Muscle layer of colon (tissue), 2 donors: ENCODE measurements around the gene LAMA1.
A peak's percentile ranks its signal among the peaks of the same experiment; 100 is the strongest.

Experiments used
- H3K27ac ChIP-seq: one replicate; pipeline ENCODE4 v1.7.0; 2013; ENCODE audit warnings: low read depth, mild to moderate bottlenecking, low read length, moderate library complexity
- H3K27me3 ChIP-seq, 2 donors: one replicate each; pipeline ENCODE4 v1.7.0; 2013; ENCODE audit warnings: low read length in 2 of 2, mild to moderate bottlenecking in 2 of 2; ENCODE audit not compliant: insufficient read depth in 2 of 2, control insufficient read depth in 1 of 2
- H3K36me3 ChIP-seq: one replicate; pipeline ENCODE4 v1.7.0; 2013; ENCODE audit warnings: mild to moderate bottlenecking, low read length; ENCODE audit not compliant: insufficient read depth
- H3K4me1 ChIP-seq: one replicate; pipeline ENCODE4 v1.7.0; 2013; ENCODE audit warnings: mild to moderate bottlenecking, low read length; ENCODE audit not compliant: insufficient read depth
- H3K4me3 ChIP-seq, 2 donors: one replicate each; pipeline ENCODE4 v1.7.0; 2013; ENCODE audit warnings: low read length in 2 of 2, low read depth in 1 of 2, mild to moderate bottlenecking in 1 of 2, moderate library complexity in 1 of 2
- H3K9ac ChIP-seq: one replicate; pipeline ENCODE4 v1.7.0; 2013; ENCODE audit warnings: low read length
- H3K9me3 ChIP-seq: one replicate; pipeline ENCODE4 v1.7.0; 2013; ENCODE audit warnings: mild to moderate bottlenecking, low read length
- donor health status: abdominal sarcoma.
- donor health status: Adenocarcinoma of cecum.

LAMA1 gene

DNA sequence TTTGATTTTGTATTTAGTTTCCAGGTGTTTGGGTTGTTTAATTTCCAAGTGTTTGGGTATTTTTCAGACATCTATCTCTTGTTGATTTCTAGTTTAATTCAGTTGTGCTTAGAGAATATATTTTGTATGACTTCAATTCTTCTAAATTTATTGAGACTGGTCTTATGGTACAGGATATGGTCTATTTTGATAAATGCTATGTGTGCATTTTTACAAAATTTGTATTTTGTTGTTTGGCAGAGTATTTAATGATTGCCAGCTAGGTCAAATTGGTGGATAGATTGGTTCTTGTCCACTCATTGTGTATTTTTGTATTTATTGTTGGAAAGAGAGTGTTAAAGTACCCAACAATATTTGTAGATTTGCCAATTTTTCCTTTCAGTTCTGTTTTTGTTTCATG lies 23.7 kb upstream of the LAMA1 start:
- Histone ChIP-seq H3K4me3 (no peak overlapping the region), H3K27ac (no peak overlapping the region), H3K36me3 (no peaks in the 10 kb centered on the region), H3K27me3 (no peaks in the 10 kb centered on the region), H3K9me3 (no peaks in the 10 kb centered on the region), H3K9ac (no peak overlapping the region), H3K4me1 (no peaks in the 10 kb centered on the region)

DNA sequence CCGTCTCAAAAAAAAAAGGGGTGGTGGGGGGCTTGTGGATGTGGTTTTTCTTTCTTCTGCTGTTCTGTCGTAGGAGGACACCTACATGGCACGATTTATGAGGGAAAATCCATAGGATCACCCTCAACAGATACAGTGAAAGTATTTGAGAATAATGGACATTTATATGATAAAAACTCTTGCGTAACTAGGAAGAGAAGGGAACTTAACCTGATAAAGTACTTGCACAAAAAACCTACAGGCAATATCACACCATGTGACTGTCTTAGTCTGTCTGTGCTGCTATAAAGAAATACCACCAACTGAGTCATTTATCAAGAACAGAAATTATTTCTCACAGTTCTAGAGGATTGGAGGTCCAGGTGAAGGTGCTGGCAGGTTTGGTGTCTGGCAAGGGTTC lies 21.8 kb upstream of the LAMA1 start:
- Histone ChIP-seq H3K4me3 (no peak overlapping the region), H3K9ac (no peak overlapping the region), H3K27ac (no peak overlapping the region), H3K36me3 (no peaks in the 10 kb centered on the region), H3K9me3 (no peaks in the 10 kb centered on the region), H3K27me3 (no peaks in the 10 kb centered on the region), H3K4me1 (no peaks in the 10 kb centered on the region)

DNA sequence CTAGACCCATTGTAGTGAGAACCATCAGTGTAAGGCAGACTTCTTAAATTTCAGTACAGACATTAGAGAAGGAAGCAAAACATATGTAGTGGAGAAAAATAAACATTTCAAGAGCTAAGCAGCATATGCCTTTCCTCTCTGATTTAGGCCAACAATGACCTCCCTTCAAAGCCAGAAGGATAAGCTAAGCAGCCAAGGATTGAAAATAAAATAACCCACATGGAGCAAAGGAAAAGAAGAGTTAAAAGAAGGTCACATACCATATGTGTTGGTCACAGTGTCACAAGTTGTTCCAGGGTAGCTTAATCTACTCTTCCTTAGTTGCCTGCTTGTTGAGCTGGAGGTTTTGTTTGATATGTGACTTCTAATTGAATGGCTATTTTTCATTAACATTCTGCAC lies 15.6 kb upstream of the LAMA1 start:
- Histone ChIP-seq H3K27me3 (no peaks in the 10 kb centered on the region), H3K4me3 (no peak overlapping the region), H3K4me1 (no peaks in the 10 kb centered on the region), H3K36me3 (no peaks in the 10 kb centered on the region), H3K9me3 (no peaks in the 10 kb centered on the region), H3K27ac (no peak overlapping the region), H3K9ac (no peak overlapping the region)

DNA sequence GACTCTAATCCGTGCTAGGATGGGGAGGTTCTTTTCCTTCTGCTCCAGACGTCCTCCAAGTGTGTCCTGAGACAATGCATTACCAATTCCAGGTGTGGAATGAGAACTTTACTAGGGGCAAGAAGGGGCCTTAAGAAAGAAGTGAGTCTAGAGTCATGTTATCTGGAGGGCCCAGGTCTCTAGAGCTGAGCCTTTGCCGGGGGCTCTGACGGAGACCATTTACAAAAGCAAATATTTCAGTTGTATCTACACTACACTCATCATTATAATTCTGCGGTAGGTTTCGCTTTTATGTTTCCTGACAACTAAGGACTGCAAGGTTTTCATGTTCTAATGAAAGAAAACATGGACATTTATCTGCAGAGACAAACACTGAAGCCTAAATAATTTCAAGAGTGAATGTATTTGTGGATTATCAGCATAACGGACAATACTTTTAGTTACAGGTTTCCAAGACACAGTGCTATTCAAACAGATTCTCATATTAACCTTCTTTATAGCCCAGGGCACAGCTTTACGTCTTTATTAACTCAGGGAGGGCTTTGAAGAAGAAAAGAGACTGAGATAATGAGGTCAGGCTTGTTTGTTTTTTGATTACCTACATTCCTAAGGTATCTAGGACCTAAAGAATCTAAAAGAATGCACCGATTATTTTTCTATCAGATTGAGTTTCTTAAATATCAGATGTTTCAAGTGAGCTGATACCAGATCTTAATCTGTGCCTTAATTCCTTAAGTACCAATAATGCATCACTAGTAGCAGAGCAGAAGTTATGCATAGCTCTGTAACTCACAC lies 15.0 kb upstream of the LAMA1 start:
- H3K4me3 ChIP-seq, result no peak overlapping the region
- no peak overlapping the region for H3K9ac ChIP-seq
- H3K27ac ChIP-seq, result no peak overlapping the region
- no peaks in the 10 kb centered on the region for H3K27me3 ChIP-seq
- no peaks in the 10 kb centered on the region for H3K9me3 ChIP-seq
- H3K4me1 ChIP-seq, result no peaks in the 10 kb centered on the region
- no peaks in the 10 kb centered on the region for H3K36me3 ChIP-seq

DNA sequence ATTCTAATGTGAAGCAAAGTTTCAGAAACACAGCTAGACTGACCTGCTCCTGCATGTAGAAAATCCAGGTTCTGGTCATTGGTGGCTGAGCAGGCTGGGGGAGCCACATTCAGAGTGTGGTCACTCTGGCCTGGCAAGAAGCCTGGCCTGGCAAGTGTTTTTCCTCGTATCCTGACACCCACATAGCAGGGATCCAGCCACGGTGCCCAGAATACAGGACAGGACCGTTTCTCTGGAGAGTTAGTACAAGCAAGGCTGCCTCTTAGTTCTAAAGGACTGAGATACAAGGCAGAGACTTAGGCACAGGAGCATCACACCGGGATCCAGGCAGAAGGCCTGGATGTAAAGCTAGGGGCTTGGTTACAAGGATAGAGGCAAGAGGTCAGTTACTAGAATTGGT lies 4.8 kb upstream of the LAMA1 start:
- H3K27me3 ChIP-seq, result peaks cover 0 to 9% of the 10 kb centered on the region in 2 donors
- H3K27ac ChIP-seq, result no peak overlapping the region
- H3K4me1 ChIP-seq, result no peaks in the 10 kb centered on the region
- H3K36me3 ChIP-seq, result no peaks in the 10 kb centered on the region
- no peaks in the 10 kb centered on the region for H3K9me3 ChIP-seq
- no peak overlapping the region for H3K4me3 ChIP-seq
- H3K9ac ChIP-seq, result no peak overlapping the region

DNA sequence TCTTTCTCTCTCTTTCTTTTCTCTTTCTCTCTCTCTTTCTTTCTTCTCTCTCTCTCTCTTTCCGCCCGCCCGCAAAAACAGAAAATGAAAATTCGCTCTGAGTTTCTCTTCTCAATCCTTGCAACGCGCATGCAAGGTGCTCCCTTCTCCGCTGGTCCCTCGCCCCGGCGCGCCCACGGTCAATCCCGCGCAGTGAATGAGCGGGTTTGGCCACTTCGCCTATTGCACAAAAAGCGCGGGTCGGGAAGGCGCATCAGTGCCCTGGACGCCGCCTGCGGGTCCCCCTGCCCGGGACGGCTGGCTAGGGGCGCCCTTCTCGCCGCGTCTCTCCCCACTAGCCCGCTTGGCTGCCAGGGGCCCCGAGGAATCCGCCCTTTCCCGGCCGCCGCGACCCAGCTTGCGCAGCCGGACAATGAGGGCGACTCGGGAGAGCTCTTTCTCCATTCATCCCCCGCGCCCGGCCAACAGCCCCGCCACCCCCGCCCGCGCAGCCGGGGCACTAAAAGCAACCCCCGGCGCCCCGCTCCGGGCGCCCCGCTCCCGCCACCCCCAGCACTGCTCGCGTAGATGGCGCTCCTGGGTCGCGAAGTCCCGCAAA lies 706 bp downstream of the LAMA1 start:
- Histone ChIP-seq H3K36me3 (no peaks in the 10 kb centered on the region), H3K4me3 (peak overlapping the region; percentile 52 to 55), H3K27ac (no peak overlapping the region), H3K9ac (no peak overlapping the region), H3K9me3 (no peaks in the 10 kb centered on the region), H3K27me3 (peaks cover 21 to 52% of the 10 kb centered on the region in 2 donors), H3K4me1 (peaks cover 11% of the 10 kb centered on the region)

DNA sequence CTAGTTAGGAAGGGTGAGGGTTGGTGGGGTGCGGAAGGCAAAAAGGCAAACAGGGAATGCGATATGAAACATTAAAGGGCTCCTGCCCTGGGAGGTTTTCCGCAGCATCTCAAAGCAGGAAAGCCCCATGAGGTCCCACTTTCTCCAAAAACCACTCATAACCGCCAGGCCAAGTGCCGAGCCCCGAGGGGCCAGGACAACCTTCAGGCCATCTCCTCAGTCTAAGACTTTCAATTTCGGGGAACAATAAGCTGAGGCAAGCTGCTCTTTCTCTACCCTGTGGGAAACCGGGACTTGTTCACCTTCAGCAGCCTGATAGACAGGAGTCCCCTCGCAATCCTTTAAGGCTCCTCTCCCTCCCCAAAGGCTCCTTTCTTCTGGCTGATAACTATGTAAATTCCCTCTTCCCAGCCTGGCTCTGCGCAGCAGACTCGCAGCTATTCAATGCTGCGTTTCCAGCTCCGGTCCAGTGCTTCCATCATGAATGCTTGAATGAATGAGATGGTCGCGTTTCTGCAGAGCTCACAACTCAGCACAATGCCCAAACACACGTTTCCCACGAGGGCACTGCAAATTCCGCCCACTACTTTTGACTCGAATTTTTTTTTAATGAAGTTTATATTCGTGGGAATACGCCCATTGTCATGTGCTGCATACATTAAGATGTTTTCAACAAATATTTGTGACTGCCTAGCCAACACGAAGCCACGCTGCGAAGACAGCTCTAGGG lies 1.4 kb downstream of the LAMA1 start:
- H3K4me1 ChIP-seq, result peaks cover 11% of the 10 kb centered on the region
- no peak overlapping the region for H3K27ac ChIP-seq
- peaks cover 21 to 52% of the 10 kb centered on the region in 2 donors for H3K27me3 ChIP-seq
- H3K9ac ChIP-seq, result no peak overlapping the region
- no peaks in the 10 kb centered on the region for H3K36me3 ChIP-seq
- peak overlapping the region; percentile 52 to 55 for H3K4me3 ChIP-seq
- no peaks in the 10 kb centered on the region for H3K9me3 ChIP-seq

DNA sequence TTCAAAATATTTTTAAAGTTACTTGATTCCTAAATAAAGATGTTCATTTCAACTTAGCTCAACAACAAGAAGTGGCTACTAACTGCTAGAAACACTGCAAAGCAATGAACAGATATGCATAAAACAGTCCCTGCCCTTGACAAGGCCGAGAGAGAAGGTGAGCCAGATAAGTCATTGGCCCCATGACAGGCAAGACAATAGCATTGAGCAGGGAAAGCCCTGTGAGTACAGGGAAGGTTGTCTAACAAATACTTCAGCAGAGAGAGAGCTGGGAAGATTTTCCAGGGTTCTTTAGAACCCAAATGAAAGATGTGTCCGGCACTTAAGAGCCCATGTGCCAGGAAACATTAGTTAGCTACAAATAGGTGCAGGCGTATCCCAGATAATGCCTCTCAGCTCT lies 4.7 kb downstream of the LAMA1 start:
- no peak overlapping the region for H3K4me3 ChIP-seq
- H3K9me3 ChIP-seq, result no peaks in the 10 kb centered on the region
- peaks cover 21 to 48% of the 10 kb centered on the region in 2 donors for H3K27me3 ChIP-seq
- peaks cover 11% of the 10 kb centered on the region for H3K4me1 ChIP-seq
- H3K9ac ChIP-seq, result no peak overlapping the region
- H3K36me3 ChIP-seq, result no peaks in the 10 kb centered on the region
- no peak overlapping the region for H3K27ac ChIP-seq

DNA sequence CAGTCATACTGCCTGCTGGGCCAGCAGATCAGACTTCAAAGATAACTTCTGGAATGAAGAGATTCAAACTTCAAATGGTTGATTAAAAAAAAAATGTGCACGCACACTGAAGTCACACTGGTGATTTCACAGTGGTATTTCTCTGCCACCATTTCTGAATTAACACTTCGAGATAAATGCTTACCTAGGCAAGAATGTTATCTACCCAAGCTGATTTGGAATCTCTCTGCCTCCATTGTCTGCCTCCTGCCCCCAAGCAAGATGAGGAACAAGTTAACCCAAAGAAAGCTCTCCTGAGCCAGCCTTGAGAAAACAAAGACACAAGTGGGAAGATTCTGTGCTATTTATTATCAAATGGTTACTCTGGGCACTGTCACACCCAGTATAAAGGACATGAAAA lies 6.5 kb downstream of the LAMA1 start:
- no peaks in the 10 kb centered on the region for H3K9me3 ChIP-seq
- peaks cover 3% of the 10 kb centered on the region for H3K4me1 ChIP-seq
- no peak overlapping the region for H3K4me3 ChIP-seq
- no peak overlapping the region for H3K9ac ChIP-seq
- H3K27me3 ChIP-seq, result peaks cover 14 to 30% of the 10 kb centered on the region in 2 donors
- H3K27ac ChIP-seq, result no peak overlapping the region
- no peaks in the 10 kb centered on the region for H3K36me3 ChIP-seq

DNA sequence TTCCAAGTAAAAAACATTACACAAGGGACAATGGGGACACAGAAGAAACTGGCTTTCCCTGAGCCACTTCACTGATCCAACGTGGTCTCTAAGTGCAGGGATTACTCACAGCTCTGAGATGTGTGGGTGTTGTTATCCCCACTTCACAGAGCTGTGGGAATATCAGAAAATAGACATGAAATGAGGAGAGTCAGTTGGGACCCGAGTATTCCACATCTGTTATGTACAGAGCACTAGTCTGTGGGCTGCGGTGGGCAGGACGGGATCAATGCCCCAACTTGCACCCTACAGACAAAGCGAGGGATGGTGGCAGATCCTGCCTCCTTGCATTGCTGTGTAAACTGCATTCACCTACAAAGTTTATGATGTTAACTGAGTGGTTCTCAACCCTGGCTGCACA lies 11.7 kb downstream of the LAMA1 start:
- Histone ChIP-seq H3K4me3 (no peak overlapping the region), H3K36me3 (no peaks in the 10 kb centered on the region), H3K9me3 (no peaks in the 10 kb centered on the region), H3K4me1 (no peaks in the 10 kb centered on the region), H3K9ac (no peak overlapping the region), H3K27me3 (no peaks in the 10 kb centered on the region), H3K27ac (no peak overlapping the region)

DNA sequence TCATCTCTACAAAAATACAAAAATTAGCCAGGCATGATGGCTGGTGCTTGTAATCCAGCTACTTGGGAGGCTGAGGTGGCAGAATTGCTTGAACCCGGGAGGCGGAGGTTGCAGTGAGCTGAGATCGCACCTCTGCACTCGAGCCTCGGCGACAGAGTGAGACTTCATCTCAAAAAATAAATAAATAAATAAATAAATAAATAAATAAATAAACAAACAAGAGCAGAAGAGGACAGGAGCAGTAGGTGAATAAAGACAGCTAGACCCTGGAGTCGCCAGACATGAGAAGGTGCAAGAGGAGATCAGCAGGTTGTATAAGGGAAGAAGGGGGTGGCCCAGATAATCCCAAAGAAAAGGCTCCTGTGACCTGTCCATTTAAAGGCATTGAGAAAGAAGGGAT lies 12.3 kb downstream of the LAMA1 start:
- no peak overlapping the region for H3K9ac ChIP-seq
- no peaks in the 10 kb centered on the region for H3K4me1 ChIP-seq
- no peaks in the 10 kb centered on the region for H3K36me3 ChIP-seq
- H3K9me3 ChIP-seq, result no peaks in the 10 kb centered on the region
- no peaks in the 10 kb centered on the region for H3K27me3 ChIP-seq
- H3K27ac ChIP-seq, result no peak overlapping the region
- no peak overlapping the region for H3K4me3 ChIP-seq
